ENCODE results near the gene VPS8.
"Not testable (repeated sequence)": the region's sequence is repeated elsewhere in the genome, so short reads cannot be mapped to it uniquely, and the experiment has no call there.

VPS8 gene

DNA sequence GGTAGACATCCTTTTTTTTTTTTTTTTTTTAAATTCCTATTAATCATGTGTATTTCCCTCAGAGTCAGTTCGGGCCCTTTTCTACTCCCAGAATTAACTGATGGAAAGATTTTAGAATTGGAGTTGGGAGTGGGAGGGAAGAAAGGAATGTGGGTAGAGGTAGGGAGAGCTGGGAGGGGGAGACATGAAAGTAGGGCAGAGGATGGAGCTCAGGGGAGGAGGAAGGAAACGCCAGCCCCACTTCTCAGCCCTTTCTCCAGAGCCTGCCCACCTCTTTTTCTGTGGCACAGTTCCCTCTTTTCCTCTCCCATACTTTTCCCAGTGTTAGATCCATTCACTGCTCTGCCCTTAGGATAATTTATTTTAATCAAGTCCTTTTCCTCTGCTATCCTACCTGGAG, 129.4 kb downstream of the VPS8 start:
- no peak for DNase-seq

DNA sequence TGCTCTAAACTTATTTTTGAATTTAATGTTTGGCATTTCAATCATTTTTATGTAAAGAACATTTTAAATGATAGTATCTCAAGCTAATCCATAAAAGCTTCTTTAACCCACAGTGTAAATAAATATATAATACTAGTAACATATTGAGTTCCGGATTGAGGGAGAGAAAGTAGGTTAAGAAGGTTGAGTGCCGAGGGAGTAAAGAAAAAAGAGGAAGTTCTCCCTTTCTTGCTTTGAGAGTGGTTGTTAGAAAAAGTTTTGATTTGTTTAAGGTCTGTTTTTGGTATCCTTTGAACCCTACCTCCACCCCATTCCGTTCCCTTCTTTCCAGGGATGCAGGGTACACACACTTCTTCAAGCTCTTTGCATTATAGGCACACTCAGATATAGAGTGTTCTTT, 130.8 kb downstream of the VPS8 start:
- no peak for DNase-seq

DNA sequence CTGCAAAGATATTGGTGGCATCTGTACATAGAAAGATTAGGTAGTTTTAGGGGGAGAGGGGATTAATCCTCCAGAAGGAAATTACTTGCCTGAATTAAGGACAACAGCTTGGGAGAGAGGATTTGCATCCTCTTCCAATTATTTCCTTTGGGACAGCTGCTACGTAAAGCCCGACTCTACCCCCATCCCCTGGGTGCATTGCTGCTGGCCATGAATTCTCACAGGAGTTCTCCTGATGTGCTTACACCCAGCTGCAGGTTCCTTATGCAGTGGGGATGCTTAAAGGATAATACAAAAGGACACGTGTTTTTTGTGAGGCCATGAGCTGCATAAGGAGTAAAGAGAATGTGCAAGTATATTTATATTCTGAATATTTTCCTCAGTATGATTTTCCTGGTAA, 132.3 kb downstream of the VPS8 start:
- DNase-seq, result no peak

GRCh38 chr3:184945886-184946625, 134.1 kb downstream of the VPS8 start:
- no peak for DNase-seq

- DNase-seq, result no peak
These were observed 135.0 kb downstream of the VPS8 start for GRCh38 chr3:184946917-184947316.

- DNase-seq, result no peak
These were observed 137.4 kb downstream of the VPS8 start for GRCh38 chr3:184949251-184949965.

- DNase-seq, result not testable (repeated sequence)
These were observed 138.8 kb downstream of the VPS8 start for GRCh38 chr3:184950816-184951215.

- no peak for DNase-seq
These were observed 140.7 kb downstream of the VPS8 start for GRCh38 chr3:184952671-184953070.

- no peak for DNase-seq
These were observed 141.4 kb downstream of the VPS8 start for GRCh38 chr3:184953401-184953800.

- DNase-seq, result no peak
These were observed 142.3 kb downstream of the VPS8 start for GRCh38 chr3:184954251-184954650.

GRCh38 chr3:184954851-184955250, 142.9 kb downstream of the VPS8 start:
- DNase-seq, result not testable (repeated sequence)

DNA sequence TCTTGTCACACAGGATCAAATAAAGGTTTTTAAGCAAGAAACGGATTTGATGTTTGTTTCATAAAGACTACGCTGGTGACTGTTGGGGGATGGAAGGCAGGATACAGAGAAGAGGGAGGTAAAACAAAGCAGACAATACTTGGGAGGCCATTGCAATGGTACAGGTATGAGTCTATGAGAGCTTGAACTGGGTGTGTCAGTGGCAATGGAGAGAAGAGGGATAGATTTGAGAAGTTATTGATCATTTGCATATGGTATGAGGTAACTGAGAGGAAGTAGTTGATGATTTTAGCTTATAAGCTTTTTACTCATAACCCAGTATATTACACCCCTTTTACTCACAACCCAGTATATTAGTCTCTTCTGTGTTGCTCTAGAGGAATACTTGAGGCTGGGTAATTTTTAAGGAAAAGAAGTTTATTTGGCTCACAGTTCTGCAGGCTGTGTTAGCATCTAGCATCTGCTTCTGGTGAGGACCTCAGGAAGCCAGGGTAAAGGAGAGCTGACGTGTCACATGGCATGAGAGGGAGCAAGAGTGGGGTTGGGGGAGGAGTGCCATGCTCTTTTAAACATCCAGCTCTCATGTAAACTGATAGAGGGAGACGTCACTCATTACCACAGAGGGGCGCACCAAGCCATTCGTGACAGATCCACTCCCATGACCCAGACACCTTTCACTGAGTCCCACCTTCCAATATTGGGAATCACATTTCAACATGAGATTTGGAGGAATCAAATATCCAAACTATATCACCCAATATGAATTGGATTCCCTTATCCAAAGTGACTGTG, 153.9 kb downstream of the VPS8 start:
- no peak for DNase-seq

DNA sequence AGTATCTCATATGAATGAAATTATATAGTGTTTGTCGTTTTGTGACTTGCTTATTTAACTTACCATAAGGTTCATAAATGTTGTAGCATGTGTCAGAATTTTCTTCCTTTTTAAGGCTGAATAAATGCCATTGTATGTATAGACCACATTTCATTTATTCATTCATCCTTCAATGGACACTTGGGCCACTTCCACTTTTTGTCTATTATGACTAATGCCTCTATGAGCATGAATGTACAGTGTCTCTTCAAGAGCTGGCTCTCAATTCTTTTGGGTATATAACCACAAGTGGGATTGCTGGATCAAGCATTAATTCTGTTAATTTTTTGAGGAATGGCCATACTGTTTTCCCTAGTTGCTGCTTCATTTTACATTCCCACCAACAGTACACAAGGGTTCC, 156.1 kb downstream of the VPS8 start:
- DNase-seq, result no peak

- no peak for DNase-seq
These were observed 158.2 kb downstream of the VPS8 start for GRCh38 chr3:184970186-184970585.

DNA sequence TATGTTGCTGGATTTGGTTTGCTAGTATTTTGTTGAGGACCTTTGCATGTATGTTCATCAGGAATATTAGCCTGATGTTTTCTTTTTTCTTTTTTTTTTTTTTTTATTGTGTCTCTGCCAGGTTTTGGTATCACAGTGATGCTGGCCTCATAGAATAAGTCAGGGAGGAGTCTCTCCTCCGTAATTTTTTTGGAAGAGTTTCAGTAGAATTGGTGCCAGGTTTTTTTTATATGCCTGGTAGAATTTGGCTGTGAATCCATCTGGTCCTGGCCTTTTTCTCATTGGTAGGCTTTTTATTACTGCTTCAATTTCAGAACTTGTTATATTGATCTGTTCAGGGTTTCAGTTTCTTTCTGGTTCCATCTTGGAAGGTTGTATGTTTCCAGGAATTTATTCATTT, 165.8 kb downstream of the VPS8 start:
- no peak for DNase-seq

DNA sequence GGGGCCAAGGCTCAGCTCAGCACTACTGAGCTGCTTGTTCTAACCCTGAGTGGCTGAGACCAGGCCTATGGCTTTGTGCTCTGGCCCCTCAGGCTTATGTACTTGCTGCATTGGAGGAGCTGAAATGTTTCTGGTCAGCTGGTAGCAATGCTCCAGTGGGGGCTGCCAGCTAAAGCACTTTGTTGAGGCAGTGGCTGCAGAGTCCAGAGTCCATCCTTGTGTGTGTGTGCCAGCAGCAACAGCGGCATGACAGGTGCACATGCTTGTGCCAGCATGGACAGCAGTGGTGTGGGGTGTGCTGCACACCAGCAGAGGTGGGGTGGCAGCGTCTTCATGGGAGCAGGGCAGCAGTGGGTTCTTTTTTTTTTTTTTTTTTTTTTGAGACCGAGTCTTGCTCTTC, 169.1 kb downstream of the VPS8 start:
- no peak for DNase-seq

GRCh38 chr3:184982076-184982475, 170.1 kb downstream of the VPS8 start:
- DNase-seq, result no peak

DNA sequence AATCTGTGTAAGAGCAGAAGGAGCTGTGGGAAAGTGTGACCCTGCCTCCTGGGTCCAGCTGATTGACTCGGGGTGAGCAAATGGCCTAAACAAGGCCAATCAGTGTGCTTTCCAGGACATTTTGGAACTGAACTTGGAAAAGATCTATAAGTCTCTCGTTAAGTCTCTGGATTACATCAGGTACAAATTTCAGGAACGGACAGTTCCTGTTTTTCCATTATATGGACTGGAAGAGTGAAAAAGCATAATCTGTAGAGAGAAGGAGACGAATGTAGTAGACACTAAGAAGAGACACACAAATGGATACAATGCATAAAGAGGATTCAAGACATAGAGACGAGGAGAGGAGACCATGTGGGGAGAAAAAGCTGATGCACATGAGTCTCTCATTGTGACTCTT, 173.6 kb downstream of the VPS8 start:
- no peak for DNase-seq

- DNase-seq, result no peak
These were observed 174.5 kb downstream of the VPS8 start for GRCh38 chr3:184986366-184986889.

- no peak for DNase-seq
These were observed 181.4 kb downstream of the VPS8 start for GRCh38 chr3:184993394-184993793.

DNA sequence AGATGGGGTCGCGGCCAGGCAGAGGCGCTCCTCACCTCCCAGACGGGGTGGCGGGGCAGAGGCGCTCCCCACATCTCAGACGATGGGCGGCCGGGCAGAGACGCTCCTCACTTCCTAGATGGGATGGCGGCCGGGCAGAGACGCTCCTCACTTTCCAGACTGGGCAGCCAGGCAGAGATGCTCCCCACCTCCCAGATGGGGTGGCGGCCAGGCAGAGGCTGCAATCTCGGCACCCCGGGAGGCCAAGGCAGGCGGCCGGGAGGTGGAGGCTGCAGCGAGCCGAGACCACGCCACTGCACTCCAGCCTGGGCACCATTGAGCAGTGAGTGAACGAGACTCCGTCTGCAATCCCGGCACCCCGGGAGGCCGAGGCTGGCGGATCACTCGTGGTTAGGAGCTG, 191.9 kb downstream of the VPS8 start:
- DNase-seq, result not testable (repeated sequence)

- DNase-seq, result no peak
These were observed 197.7 kb downstream of the VPS8 start for GRCh38 chr3:185009650-185010049.

GRCh38 chr3:185017584-185017983, 205.6 kb downstream of the VPS8 start:
- not testable (repeated sequence) for DNase-seq

DNA sequence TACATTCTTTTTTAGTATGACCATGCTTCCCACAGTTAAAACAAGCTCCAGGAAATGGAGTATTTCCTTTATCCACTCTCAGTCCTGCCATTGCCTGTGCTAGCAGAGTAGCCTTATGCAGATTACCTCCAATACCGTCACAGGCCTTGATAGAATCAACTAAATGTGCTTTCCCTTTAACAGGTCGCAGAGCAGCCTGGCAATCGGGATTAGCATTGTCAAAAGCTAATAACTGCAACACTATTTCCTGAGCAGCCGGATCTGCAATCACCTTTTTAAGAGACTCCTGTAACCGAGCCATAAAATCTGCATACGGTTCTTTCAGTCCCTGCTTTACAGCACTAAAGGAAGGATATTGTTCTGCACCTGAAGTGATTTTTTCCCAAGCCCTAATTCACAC, 206.0 kb downstream of the VPS8 start:
- DNase-seq, result not testable (repeated sequence)

Data from NK-92 treated with Interleukin-12 subunit alpha and Interleukin-12 subunit beta, amount 100 ng/mL, for 24 hours (cell line).